ENCODE measurements around the gene CPVL.

The CPVL gene

GRCh38 chr7:29003703-29004102 lies 142.6 kb downstream of the CPVL start:
- no peak for DNase-seq (ENCODE audit: low read depth, low spot score)

GRCh38 chr7:29000717-29001076 lies 145.6 kb downstream of the CPVL start:
- no peak for DNase-seq (ENCODE audit: low read depth, low spot score)

DNA sequence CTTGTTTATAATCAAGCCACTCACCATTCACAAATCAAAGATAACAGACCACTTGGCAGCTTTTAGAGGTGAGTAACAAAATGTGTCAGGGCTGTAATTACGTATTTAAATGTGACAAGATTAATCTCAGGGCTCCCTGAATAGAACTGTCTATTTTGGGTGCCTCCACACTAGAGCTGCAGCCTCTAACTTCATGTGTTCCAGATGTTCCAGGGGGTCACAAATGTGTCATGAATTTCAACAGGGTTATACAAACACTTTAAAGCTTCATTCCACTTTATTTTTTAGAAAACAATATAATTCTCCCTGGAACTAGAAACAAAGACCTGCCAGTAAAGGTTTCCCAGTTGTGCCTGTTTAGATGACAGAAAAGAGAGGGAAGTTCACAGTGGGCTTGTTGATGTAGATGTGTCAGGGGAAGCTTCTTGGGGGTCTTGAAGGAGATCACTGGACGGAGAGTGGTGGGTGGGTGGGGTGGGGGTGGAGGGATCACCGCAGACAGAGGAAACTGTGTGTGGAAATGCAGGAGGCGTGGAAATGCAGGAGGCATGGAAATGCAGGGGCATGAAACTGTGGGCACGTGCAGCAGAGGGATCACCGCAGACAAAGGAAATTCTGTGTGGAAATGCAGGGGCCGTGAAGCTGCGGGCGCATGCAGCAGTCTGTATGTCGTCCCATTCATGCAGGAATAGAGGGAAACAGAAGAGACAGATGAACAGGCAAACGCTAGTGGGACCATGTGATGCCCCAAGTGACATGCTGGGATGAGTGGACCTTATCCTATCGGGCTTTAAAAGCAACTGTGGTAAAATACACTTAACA lies 146.2 kb downstream of the CPVL start:
- DNase-seq (ENCODE audit: low read depth, low spot score), result no peak

- no peak for DNase-seq (ENCODE audit: low read depth, low spot score)
Measured at GRCh38 chr7:28999427-28999826, 146.9 kb downstream of the CPVL start.

GRCh38 chr7:28998105-28998504 lies 148.2 kb downstream of the CPVL start:
- no peak for DNase-seq (ENCODE audit: low read depth, low spot score)

DNA sequence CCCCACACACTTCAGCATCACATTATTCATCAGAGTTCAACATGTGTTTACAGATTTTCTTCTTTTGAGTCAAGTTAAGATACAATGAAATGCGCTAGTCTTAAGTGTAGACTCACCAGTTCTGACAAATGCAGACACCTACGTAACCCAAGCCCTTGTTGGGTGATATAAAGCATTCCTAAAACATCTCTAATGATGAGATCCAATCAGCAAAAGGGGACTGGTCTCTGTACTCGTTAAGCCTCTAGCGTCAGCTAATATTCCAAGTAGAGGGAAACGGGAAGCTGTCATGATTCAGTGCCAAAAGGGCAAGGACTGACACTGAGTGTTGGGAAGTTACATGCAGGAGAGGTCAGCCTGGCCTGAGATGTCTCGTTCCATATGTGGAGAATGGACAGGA lies 149.5 kb downstream of the CPVL start:
- DNase-seq (ENCODE audit: low read depth, low spot score), result no peak

DNA sequence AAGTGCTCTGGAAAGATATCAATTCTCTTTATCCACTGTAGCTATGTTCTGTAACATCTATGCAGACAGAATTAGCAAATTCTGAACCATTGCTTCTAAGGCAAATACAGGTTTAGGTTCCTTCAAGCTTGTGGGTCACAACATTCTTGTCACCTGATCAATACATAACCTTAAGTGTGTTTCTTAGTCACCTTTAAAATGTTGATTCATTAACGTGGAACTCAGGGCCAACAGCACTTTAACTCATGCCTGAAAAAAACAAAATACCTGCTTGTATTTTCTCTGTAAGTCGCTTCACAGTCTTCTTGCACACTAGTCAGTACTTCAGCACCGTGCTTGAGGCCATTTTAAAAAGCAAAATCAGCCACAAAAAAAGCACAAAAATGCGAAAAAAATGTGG lies 153.0 kb downstream of the CPVL start:
- no peak for DNase-seq (ENCODE audit: low read depth, low spot score)

DNA sequence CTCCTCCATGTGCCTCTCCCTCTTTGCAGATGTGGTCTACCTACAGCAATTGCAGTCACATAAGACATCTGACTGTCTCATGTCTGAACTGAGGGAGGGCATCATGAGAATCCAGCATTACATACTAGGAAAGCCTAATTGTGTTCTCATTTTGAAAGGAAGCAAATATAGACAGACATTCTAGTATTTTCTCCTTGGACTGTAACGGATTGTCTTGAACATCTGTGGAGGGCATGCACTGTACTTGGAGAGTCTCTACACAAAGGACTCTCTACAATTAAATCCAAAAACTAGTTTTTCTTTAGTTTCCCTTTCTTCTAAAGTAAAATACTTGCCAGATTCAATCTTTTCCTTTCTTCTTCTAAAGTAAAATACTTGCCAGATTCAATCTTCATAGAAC lies 153.5 kb downstream of the CPVL start:
- DNase-seq (ENCODE audit: low read depth, low spot score), result no peak

- DNase-seq (ENCODE audit: low read depth, low spot score), result peak; percentile 54
Measured at GRCh38 chr7:28990200-28990960, 156.0 kb downstream of the CPVL start.

DNA sequence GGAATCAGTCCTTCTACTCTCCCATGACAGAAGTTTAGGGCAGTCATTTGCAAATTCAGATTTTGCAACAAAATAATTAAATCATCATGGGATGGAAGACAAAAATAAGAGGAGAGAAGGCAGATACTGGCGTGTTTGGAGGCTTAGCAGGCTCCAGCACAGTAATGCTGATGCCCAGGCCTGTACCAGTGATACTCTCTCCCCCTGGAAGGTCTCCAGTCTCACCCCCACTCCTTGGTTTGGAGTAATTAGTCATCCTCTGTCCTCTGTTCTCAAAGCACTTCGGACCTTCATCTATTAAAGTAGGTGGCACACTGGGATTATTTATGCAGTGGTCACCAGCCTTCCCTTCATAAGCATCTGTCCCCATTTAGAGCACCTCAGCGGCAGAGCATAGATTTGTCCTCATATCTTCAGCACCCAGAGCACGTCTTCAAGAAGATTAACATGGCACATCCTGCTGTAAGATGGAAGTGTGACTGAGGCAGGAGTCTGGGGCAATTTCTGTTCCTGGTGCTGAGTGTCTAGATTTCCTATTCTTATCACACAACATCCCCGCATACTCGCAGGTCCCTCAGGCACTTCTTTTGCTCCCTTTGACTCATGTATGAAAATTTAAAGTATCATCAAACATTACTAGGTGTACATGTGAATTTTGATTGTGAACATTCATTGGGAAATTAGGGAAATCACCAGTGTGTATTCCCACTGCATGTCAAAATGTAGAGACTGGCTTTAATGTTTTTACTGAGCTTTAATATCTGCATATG lies 156.9 kb downstream of the CPVL start:
- no peak for DNase-seq (ENCODE audit: low read depth, low spot score)

- no peak for DNase-seq (ENCODE audit: low read depth, low spot score)
Measured at GRCh38 chr7:28988810-28989209, 157.5 kb downstream of the CPVL start.

DNA sequence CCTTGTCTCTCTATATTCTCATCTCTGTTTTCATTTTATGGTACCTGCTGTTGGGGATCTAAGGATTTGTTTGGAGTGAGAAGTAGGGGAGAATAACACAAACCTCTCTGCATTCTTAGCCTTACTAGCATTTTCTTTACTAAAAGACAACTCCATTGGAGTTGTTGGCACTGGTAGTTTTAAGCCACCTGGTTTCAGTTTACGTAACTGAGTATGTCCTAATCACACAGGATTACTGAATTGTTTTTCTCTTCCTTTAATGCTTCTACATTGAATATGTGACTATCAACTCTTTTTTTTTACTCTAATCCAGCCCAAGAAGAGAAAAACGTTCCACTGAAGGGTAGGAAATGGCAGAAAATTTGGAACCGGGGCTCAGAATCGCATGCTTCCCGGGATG lies 158.2 kb downstream of the CPVL start:
- DNase-seq (ENCODE audit: low read depth, low spot score), result no peak

DNA sequence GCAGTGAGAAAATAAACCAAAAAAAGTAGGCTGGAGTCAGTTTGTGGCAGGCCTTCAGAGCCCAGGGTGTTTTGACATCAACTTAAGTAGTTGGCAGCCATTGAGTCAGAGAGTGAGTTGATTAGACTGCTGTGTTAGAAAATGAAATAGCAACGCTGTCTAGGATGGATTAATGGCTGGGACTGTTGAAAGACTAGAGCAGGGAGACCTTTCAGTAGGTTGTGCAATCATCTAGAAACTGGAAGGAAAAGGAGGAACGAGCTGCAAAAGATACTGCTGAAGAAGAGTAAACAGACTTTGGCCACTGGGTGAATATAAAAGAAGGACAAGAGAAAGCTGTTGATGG lies 159.6 kb downstream of the CPVL start:
- no peak for DNase-seq (ENCODE audit: low read depth, low spot score)

DNA sequence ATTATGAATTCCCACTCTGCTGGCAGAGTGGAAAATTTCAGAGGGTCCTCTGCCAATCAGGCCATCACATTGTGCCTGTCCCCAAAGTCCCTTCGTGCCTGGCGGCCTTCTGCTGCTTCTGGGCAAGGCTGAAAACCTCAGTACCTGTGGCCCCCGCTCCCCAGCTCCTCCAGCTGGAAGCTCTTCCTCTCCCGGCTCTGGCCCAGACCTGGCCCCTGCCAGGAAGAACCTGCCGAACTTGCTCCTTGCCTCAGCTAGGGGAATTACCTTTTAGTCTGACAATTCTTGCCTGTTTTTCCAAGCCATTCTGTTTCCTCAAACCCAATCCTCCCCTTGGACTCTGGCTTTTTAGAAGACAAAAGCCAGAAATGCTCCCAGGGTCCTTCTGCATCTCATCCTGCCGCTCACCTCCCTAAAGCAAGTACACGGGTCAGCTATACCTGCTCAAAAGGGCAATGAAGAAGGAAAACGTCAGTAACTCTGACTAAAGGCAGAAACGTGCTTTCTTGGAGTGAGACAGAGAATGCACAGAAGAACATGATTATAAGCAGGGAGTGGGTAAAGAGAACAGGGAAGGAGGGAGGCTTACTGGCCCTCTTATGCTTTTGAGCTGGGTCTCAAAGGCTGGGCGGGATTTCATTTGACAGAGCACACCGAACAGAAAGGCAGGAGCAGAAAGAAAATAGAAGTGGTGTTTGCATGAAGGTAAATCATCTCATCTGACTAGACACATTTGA lies 160.1 kb downstream of the CPVL start:
- peak; percentile 70 for DNase-seq (ENCODE audit: low read depth, low spot score)

DNA sequence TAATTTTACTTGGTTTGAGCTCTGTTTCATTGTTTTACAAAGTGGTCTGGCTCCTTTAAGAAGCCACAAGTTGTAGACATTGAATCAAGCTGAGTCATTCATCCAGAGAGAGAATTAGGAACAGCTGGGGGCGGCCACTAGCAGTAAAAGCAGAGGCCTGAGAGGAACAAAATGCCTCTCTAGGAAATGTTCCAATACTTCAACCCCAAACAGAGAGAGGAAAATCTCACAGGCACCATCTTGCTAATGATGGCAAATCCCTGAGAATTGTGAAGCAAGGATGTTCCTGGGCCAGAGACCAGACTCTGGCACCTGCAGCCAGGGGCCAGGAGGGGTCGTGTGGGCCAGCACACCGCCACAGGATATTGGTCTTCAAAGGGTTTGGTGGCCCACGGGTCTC lies 161.7 kb downstream of the CPVL start:
- DNase-seq (ENCODE audit: low read depth, low spot score), result peak; percentile 73

GRCh38 chr7:28984217-28984616 lies 162.1 kb downstream of the CPVL start:
- DNase-seq (ENCODE audit: low read depth, low spot score), result peak; percentile 73

- no peak for DNase-seq (ENCODE audit: low read depth, low spot score)
Measured at GRCh38 chr7:28983396-28984190, 162.7 kb downstream of the CPVL start.

DNA sequence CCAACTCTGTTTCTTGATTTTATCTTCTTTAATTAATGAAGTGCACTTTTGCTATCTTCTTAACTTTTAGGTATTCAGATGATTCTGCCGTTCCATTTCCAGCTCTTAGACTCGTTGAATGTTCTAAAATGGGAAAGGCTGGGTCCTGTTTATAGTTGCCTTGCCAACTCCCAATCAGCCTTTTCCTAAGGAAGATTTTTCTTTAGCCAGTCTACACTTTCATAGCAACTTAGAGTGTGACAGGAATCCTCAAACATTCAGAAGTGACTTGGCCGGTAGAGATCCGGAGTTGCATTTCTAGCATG lies 165.2 kb downstream of the CPVL start:
- no peak for DNase-seq (ENCODE audit: low read depth, low spot score)

- peak; percentile 49 for DNase-seq (ENCODE audit: low read depth, low spot score)
Measured at GRCh38 chr7:28980451-28981160, 165.7 kb downstream of the CPVL start.

- DNase-seq (ENCODE audit: low read depth, low spot score), result peak; percentile 36
Measured at GRCh38 chr7:28979776-28980175, 166.6 kb downstream of the CPVL start.

DNA sequence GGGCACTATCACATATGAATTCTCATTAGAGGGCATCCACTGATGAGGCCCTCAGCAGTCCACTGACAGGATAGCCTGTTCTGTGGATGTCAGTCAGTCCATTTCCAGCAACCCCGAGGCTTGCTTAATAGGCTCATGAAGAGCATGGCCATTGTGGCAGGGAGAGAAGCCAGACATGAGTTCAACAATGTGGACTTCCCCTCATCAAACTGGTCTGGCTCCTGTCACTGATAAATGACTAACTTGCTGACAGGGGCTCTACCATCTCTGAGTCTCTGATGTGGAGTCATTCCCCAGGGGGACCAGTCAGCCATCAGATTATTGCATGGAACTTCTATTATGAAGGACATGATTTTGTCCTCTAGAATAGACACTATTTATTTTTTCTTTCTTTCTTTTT lies 168.5 kb downstream of the CPVL start:
- DNase-seq (ENCODE audit: low read depth, low spot score), result peak; percentile 36

Data from ELF-1 (cell line).